Prostate gland (tissue), 2 donors: Measurements from ENCODE around the gene MPV17. TPM values are rescaled to one million over a fixed set of nuclear protein-coding genes. Genes with fewer than 3 reads are reported as not detected.
"Not testable (repeated sequence)": the region's sequence is repeated elsewhere in the genome, so short reads cannot be mapped to it uniquely, and the experiment has no call there.

Experiments
- DNase-seq: peaks from one replicate; pipeline ENCODE4 v3.0.0-alpha.2; 2019; ENCODE audit warnings: low spot score
- H3K27ac ChIP-seq, 2 donors: fragments of 200-600 bp; sonication (generic); 2 replicates each; pipeline ENCODE4 v1.5.1; 2017 to 2019
- H3K27me3 ChIP-seq: fragments of 200-600 bp; sonication (generic); replicated peaks from 2 replicates; pipeline ENCODE4 v1.5.1; 2019; ENCODE audit not compliant: insufficient read depth
- H3K36me3 ChIP-seq, 2 donors: fragments of 200-600 bp; sonication (generic); 1 replicate in 1 of 2; 2 replicates in 1 of 2; pipeline versions ENCODE4 v1.5.1 to v1.8.1; 2017 to 2019
- H3K4me1 ChIP-seq: fragments of 200-600 bp; sonication (generic); replicated peaks from 2 replicates; pipeline ENCODE4 v1.5.1; 2019
- H3K4me3 ChIP-seq, 2 donors: fragments of 200-600 bp; sonication (generic); 2 replicates each; pipeline ENCODE4 v1.5.1; 2017 to 2019
- H3K9me3 ChIP-seq: fragments of 200-600 bp; sonication (generic); 2 replicates; pipeline ENCODE4 v1.5.1; 2017
- POLR2A ChIP-seq: fragments of 450-650 bp; IDR thresholded peaks from one replicate; pipeline ENCODE4 v1.6.1; 2016; ENCODE audit warnings: antibody characterized with exemption, mild to moderate bottlenecking
- POLR2AphosphoS5 ChIP-seq: sonication (generic); formaldehyde crosslinking; IDR thresholded peaks from one replicate; pipeline ENCODE4 v1.6.1; 2017; ENCODE audit warnings: antibody characterized with exemption
- WGBS: methylation state at CpG from one replicate; pipeline ENCODE4 v1.1.5; 2018; 5-methylcytosine and 5-hydroxymethylcytosine counted together
- intact Hi-C: fragments of 100-400 bp; cut with DNase I; formaldehyde crosslinking; loops from one replicate; pipeline ENCODE4 v1.14.2; 2022
- total RNA-seq, 2 donors: library from RNA; depleted of rRNA; stranded (reverse); fragments of >200 nt; gene quantifications; one replicate each; pipeline ENCODE4 v1.1.0, GENCODE V29; 2016
- TF ChIP-seq, protein P1 (sequence below), 4 experiments: fragments of 200-600 bp in 2 of 4; fragments of 450-650 bp in 2 of 4; sonication (generic) in 2 of 4; IDR thresholded peaks; 1 replicate in 3 of 4; 2 replicates in 1 of 4; pipeline ENCODE4 v1.5.1; 2016 to 2019; ENCODE audit warnings: antibody characterized with exemption in 4 of 4, mild to moderate bottlenecking in 2 of 4, moderate library complexity in 2 of 4

MPV17 gene
- total RNA-seq, 2 donors from 2014 or later: 82.5 to 90.3 TPM

DNA sequence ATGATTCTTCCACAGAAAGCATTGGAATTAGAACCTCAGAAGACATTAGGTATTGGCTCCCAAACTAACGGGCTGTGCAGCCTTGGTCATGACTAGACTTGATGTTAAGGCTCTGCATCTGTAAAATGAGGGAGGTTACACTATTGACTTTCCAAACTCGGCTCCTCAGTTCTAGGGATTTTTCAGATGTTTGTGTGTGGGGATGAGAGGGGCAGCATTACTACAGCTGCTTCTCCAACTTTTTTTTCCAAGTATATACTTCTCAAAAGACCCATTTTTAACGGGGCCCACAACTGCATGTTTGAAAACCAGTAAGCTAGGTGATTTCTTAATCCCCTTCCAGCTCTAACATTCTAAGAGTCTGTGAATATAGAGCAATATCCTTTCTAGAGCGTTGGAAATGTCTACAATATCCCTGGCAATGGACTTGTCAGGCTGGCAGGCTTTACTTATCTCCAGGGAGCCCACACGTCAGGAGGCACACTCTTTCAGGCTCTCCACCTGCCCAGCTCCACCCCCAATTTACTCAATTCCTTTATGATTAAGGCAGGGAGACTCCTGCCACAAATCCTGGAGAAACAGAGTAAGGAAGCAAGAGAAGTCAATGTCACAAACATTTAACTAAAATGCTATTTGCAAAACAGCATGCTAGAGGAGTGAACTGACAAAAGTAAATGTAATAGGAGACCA, 844 bp upstream of the MPV17 start:
- H3K36me3 ChIP-seq: peaks cover 7 to 8% of the 10 kb centered on the region in 2 donors
- peaks cover 10% of the 10 kb centered on the region for H3K4me1 ChIP-seq
- no peaks in the 10 kb centered on the region for H3K9me3 ChIP-seq
- no peaks in the 10 kb centered on the region for H3K27me3 ChIP-seq
- intact Hi-C loops: loop anchor here (5.0 kb wide), 1 partner anchor 34 kb away; the partner anchor contains the start of gene GTF3C2
- peak overlapping the region; percentile 61 to 64 for H3K4me3 ChIP-seq
- H3K27ac ChIP-seq: peak overlapping the region; percentile 87 to 92
- 12% methylated on average over 5 of the region's 5 CpGs for WGBS
- no peak for TF ChIP-seq POLR2A
- TF ChIP-seq, protein P1, sequence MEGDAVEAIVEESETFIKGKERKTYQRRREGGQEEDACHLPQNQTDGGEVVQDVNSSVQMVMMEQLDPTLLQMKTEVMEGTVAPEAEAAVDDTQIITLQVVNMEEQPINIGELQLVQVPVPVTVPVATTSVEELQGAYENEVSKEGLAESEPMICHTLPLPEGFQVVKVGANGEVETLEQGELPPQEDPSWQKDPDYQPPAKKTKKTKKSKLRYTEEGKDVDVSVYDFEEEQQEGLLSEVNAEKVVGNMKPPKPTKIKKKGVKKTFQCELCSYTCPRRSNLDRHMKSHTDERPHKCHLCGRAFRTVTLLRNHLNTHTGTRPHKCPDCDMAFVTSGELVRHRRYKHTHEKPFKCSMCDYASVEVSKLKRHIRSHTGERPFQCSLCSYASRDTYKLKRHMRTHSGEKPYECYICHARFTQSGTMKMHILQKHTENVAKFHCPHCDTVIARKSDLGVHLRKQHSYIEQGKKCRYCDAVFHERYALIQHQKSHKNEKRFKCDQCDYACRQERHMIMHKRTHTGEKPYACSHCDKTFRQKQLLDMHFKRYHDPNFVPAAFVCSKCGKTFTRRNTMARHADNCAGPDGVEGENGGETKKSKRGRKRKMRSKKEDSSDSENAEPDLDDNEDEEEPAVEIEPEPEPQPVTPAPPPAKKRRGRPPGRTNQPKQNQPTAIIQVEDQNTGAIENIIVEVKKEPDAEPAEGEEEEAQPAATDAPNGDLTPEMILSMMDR (IDR thresholded peaks at IDR 0.05): no peak
- TF ChIP-seq POLR2AphosphoS5: no peak
- no peak for DNase-seq

DNA sequence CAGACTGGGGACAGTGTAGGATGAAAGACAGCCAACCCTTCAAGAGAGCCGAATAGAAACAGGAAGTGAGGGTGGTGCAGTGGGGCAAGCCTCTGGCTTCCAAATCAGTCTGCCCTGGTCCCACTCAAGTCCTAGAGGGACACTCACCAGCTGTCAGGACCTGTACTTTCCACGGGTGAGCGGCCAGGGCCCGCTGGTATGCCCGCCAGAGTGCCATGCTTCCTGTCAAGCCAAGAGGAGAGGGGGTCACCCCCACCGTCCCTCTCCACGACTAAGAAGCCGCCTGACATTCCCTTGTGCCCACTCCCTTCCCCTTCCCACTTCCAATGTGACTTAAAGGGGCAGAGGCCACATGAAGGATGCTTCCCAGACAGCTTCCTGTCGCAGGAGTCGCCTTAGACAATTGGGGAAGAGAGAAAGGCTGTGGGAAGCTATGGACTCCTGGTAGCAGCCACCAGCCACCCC, 564 bp downstream of the MPV17 start:
- no peak for DNase-seq
- Histone ChIP-seq H3K4me1 (peaks cover 10% of the 10 kb centered on the region), H3K27me3 (no peaks in the 10 kb centered on the region), H3K9me3 (no peaks in the 10 kb centered on the region), H3K36me3 (peaks cover 3 to 4% of the 10 kb centered on the region in 2 donors), H3K4me3 (peak overlapping the region; percentile 61 to 64), H3K27ac (peak overlapping the region; percentile 87 to 92)
- 6% methylated on average over 10 of the region's 10 CpGs for WGBS
- intact Hi-C loops: loop anchor here (5.0 kb wide), 1 partner anchor 35 kb away; the partner anchor contains the start of gene GTF3C2
- TF ChIP-seq POLR2A (no peak), POLR2AphosphoS5 (no peak)
- TF ChIP-seq, protein P1 (IDR thresholded peaks at IDR 0.05): no peak

DNA sequence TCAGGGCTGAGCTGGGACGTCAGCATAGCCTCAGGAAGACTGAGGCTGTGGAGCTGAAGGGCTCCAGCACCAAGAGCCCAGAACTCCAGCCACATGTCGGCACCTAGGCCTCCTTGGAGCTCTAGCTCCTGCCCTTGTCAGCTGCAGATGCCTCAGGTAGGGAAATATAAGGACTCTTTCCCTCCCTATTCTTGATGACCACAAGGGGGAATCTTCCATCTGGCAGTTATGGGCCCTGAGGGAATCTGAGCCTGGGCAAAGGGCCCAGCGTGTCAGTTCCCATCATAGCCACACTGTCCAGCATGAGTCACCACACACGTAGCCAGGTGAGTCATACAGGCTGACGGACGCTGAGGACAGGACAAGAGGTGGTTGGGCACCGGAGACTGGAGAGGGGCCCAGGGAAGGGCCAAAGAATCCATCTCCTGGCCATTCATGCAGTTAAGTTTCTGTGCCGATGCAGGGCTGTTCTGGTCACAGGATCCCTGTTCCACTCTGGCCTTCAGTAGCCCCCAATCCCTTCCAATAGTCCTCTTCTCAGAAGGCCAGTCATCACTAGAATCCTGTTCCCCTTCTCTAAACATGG, 1.8 kb downstream of the MPV17 start:
- H3K36me3 ChIP-seq: no peaks in the 10 kb centered on the region
- intact Hi-C loops: loop anchor here (5.0 kb wide), 1 partner anchor 36 kb away; the partner anchor contains the start of gene GTF3C2
- H3K9me3 ChIP-seq: no peaks in the 10 kb centered on the region
- H3K4me1 ChIP-seq: peaks cover 10% of the 10 kb centered on the region
- TF ChIP-seq POLR2AphosphoS5 (peak; percentile 95), POLR2A (peak; percentile 62)
- TF ChIP-seq, protein P1 (IDR thresholded peaks at IDR 0.05): peak; percentile 22 to 71 (median 50)
- H3K27ac ChIP-seq: peak overlapping the region; percentile 17 to 71
- no peaks in the 10 kb centered on the region for H3K27me3 ChIP-seq
- no peak overlapping the region for H3K4me3 ChIP-seq
- DNase-seq: peak; percentile 80
- WGBS: 36% methylated on average over 8 of the region's 8 CpGs

GRCh38 chr2:27319839-27320238, 3.1 kb downstream of the MPV17 start:
- H3K9me3 ChIP-seq, H3K36me3 ChIP-seq, H3K27me3 ChIP-seq, H3K4me3 ChIP-seq, H3K27ac ChIP-seq, DNase-seq: not testable (repeated sequence)
- intact Hi-C loops: loop anchor here (5.0 kb wide), 1 partner anchor 37 kb away; the partner anchor contains the start of gene GTF3C2
- WGBS: 94% methylated on average over 15 of the region's 15 CpGs
- H3K4me1 ChIP-seq: peaks cover 10% of the 10 kb centered on the region

GRCh38 chr2:27316655-27317412, 6.1 kb downstream of the MPV17 start:
- peaks cover 4% of the 10 kb centered on the region for H3K4me1 ChIP-seq
- H3K27me3 ChIP-seq: no peaks in the 10 kb centered on the region
- no peaks in the 10 kb centered on the region for H3K36me3 ChIP-seq
- no peaks in the 10 kb centered on the region for H3K9me3 ChIP-seq
- WGBS: 63% methylated on average over 12 of the region's 12 CpGs
- no peak overlapping the region for H3K4me3 ChIP-seq
- DNase-seq: no peak
- no peak overlapping the region for H3K27ac ChIP-seq
- intact Hi-C loops: no loop called here
- TF ChIP-seq, protein P1 (IDR thresholded peaks at IDR 0.05): no peak
- TF ChIP-seq POLR2A (no peak), POLR2AphosphoS5 (no peak)
